Fibroblast of the conjunctiva (primary cell): ENCODE results near the gene PDE10A.

ENCODE experiments used
- DNase-seq: peaks from one replicate; pipeline ENCODE4 v3.0.0-alpha.2; 2010; ENCODE audit warnings: low read depth

Gene PDE10A

DNA sequence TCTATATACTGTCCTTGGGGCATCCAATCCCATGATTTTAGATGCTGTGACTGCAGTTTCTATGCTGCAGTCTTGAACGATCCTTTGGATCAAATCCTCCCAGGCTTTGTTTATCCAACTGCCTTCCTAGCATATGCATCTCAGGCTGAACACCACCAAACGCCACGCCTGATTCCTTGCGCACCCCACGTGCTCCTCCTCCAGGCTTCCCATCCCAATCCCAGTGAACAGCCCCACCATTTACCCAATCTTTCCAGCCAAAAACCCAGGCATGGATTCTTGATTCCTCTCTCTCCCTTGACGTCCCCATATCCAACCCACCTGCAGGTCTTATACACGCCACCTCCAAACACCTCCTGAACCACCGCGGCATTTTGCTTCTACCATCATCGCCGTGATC is 7.8 kb downstream of the PDE10A start:
- no peak for DNase-seq

DNA sequence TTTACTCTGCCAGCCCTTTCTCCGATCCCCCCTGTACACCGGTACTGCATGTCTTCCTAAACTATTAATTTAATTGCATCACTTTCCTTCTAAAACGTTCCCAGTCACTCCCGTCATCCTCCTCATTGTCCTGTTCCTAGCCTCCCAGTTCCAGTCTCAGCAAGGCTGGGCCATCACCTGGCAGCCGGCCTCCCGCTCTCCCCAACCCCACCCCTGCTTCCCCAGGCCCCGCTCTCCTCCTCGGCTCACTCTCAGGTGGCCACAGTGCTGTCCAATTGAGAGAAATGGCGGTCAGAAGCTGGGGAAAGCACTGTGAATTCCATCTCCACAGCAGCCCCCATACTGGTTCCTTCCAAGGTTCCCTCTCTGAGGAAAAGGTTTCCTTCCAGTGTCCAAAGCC is 8.9 kb downstream of the PDE10A start:
- no peak for DNase-seq

DNA sequence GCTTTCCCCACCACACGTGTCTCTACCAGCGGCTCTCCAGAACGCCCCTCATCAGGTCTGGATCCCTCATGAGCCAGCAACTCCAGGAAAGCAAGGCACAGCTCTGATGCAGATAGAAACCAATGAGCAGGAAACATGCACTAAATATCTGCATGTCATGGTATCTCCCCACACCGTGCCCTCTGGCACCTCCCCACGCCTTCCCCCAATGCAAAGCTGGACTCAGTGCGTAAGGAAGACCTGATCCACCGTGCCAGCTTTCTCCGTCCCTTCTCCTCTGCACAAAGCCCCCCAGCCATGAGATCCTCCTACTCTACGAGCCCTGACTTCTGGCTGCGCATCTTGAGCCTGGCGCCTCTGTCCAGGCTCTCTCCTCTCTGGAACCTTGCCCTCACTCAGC is 9.4 kb downstream of the PDE10A start:
- DNase-seq, result no peak

DNA sequence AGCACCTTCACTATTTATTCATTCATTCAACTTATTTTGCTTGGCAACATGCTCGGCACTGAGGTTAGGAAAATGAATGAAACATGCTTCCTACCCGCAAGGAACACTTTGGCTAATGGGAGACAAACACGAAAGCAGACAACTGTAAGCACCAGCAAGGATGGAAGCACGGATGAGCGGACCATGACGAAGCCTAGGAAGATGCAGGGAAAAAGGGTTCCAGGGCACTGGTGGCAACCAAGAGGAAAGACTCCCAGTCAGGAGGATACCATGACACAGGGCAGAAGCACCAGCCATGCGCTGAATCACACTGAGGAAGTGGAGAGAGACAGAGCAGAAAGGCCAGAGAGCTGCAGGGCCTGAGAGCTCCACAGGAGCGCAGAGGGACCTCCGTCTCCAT is 9.8 kb downstream of the PDE10A start:
- DNase-seq, result no peak

DNA sequence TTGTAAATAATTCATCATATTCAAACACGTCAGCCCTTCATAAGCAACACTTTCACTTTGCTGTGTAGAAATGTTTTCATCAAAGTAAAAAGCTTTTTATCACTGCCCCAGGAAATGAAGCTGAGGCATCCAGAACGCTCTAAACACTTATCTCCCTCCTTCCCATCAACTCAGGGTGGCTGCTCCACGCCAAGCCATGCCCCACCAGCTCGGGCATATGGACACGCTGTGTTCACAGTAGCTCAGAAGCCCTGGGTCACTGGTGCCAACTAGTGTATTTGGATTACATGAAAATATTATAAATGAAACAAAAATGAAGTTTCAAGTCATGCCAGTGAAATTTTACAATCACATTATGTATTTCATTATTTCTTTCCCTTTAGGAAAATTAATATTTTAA is 10.3 kb downstream of the PDE10A start:
- no peak for DNase-seq

DNA sequence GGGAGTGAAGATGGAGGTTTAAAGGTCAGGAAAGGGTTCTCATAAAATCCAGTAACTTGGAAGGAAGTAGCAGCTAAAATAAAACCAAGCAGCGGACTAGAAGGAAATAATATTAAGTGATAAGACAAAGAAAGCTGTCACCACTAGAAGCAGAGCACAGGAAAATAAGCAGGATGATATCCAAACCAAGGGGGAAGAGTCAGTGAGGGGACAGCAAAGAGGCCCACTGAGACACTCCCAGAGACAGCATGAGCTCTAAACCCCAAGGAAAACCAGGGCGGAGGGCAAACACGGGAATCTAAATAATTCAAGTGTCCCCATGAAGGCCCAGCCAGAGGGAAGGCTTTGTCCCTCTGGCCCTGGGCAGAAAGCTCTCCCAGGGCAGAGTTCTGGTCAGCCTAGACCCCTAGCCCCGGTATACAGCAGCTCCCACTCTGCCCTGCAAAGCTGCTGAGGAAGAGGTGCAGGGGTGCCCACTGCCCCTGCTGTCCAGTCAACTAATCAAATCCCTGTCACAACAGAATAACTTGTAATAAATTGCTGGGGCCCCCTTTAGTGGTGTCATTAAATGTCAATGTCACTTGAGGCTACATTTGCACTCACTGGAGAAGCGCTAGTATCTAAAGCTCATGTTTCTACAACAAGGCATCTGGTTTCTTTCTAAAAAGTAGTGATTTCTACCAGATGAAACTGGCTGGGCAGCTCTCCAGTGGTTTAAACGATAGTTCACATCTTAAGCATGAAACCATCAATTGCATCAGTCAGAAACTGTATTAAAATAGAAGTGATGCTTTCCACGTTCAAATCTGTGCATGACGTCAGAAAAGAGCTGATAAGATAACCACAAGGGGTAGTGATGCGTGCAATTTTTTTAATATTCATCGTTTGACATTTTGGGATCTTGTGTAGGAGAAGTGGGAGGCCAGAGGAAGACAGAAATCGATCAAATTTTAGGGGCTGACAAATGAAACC is 13.6 kb downstream of the PDE10A start:
- DNase-seq, result no peak

DNA sequence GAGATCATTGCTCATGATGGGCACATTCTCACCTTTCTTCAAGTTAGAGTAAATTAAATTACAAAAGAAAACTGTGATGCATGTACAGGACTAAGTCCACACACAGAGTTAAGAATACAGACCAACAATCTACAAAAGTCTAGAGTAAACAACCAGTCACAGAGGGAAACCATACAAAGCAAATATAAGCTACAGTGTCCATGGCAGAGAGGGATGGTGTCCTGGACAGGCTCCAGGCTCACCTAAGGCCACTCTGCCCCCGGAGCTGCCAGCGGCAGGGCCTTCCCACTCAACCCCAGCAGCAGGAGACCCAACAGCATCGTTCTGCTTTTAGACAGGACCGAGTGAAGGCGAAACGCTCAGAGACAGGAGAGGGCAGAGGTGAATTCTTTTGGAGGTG is 16.0 kb downstream of the PDE10A start:
- DNase-seq, result no peak

DNA sequence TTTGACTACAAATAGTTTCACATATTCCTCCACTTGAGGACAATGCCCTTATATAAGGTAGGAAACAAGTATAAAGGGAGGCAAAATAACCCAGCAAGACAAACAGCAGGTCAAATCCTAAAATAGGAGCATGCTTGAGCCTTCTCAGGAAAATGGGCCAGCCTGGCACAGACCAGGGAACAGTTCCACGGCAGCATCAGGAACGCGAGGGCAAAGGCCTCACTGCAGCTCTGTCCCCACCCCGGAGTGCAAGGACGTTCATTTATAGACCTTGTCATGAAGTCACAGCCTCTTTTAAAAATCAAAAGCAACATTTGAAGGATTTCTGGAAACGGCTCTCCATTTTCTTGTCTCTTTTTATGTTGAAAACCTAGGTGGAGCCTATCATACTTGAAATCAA is 17.1 kb downstream of the PDE10A start:
- no peak for DNase-seq

DNA sequence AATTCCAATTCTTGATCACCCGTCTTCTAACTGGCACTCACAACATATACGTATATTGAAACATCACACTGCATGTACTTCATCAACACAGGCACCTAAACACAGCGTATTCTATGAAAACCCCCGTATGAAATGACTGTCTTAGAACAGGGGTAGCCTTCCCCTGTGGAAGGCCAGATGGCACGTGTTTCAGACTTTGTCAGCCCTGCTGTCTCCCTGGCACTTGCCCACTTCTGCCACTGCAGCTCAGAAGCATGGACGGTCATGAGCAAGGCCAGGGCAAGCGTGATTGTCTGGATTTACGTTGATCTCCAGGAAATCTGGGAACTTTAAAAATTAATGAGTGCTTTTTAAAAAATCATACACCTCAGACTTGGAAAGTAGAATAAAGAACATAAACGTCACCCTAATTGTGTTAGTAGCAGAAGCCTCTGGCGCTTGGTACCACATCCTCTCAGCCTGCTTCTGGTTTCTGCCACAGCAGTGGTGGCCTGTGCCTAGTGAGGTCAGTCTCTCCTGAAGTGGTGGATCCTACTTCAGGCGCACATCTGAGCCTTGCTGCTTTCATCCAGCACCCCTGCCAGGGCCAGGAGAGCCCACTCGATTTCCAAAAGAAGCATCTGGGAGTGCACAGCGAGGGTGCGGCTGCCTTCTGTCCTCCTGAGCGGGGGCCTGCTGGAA is 18.3 kb downstream of the PDE10A start:
- no peak for DNase-seq

DNA sequence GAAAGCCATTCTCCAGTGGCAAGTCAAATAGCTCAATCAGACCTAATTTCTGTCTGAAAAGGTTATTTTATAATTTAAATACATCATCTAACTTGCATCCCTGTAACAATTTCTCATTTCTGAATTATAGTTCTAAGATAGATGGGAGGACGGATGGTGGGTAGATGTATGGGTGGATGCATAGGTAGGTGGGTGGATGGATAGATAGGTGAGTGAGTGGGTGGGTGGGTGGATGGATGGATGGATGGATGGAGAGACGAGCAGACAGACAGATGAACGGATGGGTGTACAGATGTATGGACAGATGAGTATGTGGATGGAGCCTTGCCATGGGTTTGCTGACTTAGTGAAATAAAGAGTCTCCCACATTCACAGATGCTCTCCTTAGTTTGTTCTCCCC is 20.0 kb downstream of the PDE10A start:
- no peak for DNase-seq

DNA sequence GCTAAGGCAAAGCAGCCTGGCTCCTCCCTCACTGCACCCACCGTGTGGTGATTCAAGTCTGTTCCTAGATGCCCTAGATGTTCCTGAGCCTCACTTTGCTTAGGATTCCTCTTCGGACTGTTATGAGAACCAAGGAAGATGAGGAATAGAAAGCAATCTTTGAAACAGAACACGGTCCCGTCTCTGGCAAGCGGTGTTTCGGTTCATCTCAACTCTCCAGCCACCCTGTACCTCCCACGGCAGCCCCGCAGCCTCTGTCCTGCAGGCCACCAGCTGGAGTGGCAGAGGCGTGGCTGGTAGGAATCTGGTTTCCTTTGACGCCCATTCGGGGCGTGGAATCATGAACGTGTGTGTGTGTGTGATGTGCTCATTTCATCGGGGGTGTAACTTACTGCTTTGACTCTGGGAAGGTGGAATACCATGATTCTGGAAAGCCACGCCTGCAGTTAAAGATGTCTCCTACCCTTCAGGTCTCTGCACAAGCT is 21.3 kb downstream of the PDE10A start:
- DNase-seq, result no peak

DNA sequence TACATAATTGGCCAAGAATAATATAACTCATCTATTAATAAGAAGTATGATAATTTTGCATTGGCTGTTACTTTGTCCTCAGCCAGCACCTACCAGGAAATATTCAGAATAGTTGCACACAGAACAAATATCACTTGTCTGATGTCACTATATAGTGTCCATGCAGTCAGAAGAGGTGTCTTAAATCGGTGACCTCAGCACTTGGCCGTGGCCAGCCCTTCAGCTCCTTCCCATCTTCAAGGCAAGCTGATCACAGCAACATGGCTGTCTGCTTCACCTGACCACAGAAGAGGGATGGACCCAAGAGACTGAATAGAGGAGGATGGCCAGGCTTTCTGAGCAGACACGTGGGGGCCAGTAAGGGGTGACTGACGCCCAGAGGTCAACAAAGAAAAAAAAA is 22.2 kb downstream of the PDE10A start:
- DNase-seq, result no peak

DNA sequence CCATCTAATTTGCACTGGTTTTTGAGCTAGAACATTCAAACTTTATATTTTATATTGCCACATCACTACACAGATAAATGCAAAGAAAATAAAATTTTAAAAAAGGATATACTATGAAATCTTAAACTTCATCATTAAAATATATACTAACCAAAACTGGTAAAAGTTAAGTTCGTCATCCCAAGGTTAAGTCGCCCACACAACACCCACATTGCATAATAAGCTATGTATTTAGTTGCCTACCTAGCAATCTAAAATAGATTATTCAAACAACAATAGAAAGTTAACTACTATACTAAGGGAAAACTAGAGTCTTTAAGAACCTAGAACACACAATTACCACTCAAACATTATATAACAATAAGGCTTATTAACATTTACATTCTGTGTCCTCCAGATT is 24.5 kb downstream of the PDE10A start:
- DNase-seq, result no peak

DNA sequence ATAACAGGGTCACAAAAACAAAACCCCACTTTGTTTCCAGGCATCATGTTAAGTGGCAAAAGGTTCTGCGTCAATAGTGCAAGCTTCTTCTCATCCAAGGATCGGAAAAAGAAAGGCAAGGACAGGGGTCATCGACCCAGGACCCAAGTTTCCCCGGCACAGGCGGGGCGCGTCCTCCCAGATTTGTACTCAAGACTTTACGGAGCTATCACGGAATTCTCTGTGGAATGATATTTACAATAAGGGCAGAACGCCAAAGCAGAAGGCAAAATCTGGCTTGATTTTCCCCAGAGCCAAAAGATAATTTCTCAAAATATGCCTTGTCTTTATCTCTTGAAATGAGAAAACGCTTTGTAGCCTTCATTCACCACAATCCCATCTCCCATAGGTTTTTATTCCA is 25.5 kb downstream of the PDE10A start:
- DNase-seq, result no peak

DNA sequence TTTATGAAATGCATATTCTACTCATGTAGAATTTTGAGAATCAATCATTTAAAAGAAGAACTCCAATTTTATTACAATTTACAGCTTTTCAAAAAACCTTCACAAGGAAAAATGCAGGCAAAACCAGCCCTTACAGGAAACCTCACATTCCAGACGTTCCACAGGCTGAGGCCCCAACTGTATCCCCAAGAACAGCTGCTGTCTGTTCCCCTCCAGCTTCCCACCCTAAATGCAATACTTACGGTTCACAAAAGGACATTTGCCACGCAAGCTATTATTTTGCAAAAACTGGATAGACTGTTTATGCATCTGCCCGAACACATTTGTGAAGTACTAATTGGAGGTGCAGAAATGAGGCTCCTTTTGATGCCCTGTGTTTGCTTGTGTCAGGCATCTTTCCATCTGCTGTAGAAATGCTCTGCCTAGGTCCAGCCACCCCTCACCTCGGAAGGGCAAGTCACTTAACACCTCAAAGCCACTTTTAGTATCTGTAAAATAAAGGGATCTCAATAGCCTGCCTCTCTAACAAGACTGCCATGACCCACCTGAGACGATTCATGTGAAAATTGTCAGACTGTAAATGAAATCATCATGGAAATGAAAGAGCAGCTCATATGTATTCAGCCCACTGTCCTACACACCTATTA is 26.5 kb downstream of the PDE10A start:
- DNase-seq, result no peak

DNA sequence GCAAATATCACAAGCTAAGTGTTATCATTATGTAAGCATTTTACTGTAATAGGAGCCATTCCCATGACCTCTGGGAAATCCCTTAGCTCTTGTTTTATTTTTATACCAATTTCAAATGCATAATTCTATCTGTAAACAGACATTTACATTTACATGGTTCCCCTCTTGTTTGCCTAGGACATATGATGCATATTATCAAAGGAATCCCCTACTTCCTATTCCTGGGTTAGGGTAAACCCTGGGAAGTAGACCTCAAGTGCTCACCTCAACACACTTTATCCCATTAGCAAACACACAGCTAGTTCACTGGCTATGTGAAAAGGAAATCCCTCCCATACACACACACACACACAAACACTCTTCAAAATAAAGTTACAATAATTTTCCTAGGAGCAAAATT is 27.1 kb downstream of the PDE10A start:
- DNase-seq, result no peak

DNA sequence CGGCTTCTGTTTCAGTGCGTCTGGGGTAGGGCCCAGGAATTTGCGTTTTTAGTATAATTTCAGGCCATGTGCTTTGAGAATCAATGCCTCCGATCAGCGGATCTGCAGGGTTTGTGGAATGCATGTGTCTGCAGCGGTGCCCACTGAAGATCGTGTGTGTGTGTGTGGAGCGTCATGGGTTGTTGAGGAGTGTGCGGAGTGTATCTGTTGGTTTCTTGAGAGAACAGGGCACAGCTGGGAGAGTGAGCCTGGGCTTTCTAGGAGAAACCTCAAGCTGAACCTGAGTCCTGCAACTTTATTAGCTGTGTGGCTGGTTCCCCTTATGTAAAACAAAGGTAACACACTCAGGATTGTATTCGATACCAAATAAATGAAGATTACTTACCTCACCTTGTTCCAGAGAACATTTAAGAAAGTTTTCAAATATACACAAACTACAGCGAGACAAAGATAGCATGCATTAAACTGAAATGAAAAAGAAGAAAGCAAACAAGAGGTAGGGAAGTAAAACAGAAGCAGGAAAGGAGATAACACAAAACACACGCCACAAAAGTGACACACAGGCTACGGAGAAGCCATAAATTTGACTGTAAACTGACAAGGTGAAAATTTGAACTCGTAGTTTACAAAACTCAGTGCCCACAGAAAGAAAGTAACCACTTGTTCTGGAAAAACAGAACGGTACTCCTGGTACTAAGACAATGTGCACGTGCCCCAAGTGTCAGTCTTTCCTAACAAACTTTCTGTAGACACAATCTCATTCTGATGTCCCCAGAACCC is 28.8 kb downstream of the PDE10A start:
- DNase-seq, result no peak

DNA sequence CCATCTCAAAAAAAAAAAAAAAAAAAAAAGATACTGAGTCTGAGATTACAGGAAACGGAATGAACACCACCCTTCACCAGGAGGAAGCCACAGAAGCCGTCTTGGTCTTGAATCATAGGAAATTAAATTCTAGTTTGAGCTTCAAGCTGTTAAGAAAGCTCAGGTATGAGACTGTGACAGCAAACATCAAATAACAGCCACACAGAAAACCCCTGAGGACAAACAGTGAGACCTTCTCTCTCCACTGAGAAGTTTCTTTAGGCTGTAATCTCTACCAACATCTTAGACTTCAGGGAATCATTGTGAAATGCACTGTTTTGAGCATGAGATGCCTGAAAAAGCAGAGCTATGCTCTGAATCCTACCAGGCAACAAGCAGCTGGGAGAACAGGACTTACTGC is 30.8 kb downstream of the PDE10A start:
- DNase-seq, result no peak

DNA sequence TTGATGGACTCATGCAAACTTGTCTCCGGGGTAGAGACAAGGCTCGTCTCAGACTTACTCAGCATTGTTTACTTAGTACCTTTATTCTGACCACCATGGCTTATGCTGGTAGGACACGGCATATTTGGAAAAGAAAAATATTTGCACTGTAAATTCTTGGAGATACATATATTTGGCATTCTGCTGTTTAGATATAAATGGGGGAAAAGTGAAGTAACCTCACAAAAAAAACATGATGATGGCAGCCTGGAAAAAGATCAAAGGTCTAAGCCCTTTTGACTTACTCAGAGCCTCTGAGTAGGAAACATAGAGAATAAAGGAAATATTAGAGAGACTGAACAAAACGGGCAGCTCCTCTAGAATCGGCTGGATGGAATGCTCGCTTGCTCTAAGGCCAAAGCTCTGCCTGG is 32.5 kb downstream of the PDE10A start:
- DNase-seq, result no peak

DNA sequence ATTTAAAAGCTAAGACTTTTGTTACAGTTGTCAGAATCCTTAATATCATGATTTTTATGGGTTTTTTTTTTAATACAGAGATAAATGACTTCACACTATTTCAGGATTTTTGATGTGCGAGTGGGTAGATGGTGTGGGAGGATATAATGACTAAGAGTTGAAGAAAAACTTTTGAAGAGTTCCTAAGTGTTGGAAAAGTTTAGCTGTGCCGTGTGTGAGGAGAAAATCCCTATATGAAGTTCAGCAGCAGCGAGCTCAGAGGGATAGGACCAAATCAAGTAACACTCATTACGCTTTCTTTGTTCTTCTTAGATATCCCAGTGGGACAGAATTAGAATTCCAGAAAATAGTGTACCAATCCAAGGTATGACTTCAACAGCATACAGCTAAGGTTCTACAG is 34.1 kb downstream of the PDE10A start:
- DNase-seq, result no peak

DNA sequence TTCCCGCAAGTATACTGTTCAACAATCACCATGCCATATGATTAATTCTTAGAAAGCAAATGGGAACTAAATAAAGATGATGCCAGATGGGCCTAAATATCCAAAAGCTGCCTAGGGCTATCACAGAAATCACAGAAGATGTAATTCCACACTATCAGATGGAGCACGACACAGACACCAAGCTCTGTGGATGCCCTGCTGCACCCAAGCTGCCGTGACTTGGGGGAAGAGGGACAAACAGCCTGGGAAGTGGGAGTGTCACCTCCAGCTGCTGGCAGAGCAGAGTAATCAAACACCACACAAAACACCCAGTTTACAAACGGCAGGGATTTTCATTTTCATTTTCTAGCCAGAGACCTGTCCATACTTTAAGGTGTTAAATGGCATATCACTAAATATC is 35.7 kb downstream of the PDE10A start:
- no peak for DNase-seq

DNA sequence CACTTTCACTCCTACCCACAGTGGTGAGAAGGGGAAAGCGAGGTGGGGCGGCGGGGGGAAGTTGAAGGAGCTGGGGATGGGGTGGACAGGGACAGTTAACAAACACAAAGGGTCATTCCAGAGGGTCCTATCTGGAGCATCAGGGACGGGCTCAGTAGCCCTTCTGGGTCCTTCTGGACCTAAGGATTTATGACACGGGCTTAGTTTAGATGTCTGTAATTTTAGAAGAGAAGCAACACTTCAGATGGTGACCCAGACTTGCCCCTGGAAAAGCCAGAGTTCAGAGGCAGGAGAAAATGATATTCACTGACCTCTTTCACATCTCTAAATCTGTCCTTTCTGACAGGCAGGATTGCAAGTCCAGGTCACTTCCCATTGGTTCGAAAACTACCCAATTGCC is 36.3 kb downstream of the PDE10A start:
- DNase-seq, result no peak
